Calu3 (cell line): ENCODE results near the gene ZEB2. TPM values are rescaled to one million over a fixed set of nuclear protein-coding genes. Genes with fewer than 3 reads are reported as not detected.

ENCODE experiments used
- BruUV-seq: library from RNA; stranded (reverse); fragments of 400-500 nt; replicated peaks from 2 replicates; lab custom pipeline; 2021; lab: Mats Ljungman, UMichigan
- CTCF ChIA-PET: fragments of 300-600 bp; sonication (Branson Sonifier 250); formaldehyde crosslinking; loops from one replicate; lab custom pipeline; 2022; ENCODE audit warnings: antibody characterized with exemption; lab: Charles Lee
- DNase-seq: peaks from one replicate; pipeline ENCODE4 v3.0.0; 2022
- H3K27ac Mint-ChIP-seq: one replicate; pipeline ENCODE4 v1.8.0; 2022; ENCODE audit warnings: mixed read lengths; ENCODE audit not compliant: unreplicated experiment
- H3K27me3 Mint-ChIP-seq: one replicate; pipeline ENCODE4 v1.8.0; 2022; ENCODE audit warnings: mixed read lengths; ENCODE audit not compliant: unreplicated experiment
- H3K36me3 Mint-ChIP-seq: one replicate; pipeline ENCODE4 v1.8.0; 2022; ENCODE audit warnings: mild to moderate bottlenecking, moderate library complexity, mixed read lengths; ENCODE audit not compliant: insufficient read depth, unreplicated experiment
- H3K4me1 Mint-ChIP-seq: one replicate; pipeline ENCODE4 v1.8.0; 2022; ENCODE audit warnings: mild to moderate bottlenecking, low read depth, mixed read lengths; ENCODE audit not compliant: unreplicated experiment
- H3K4me3 Mint-ChIP-seq: one replicate; pipeline ENCODE4 v1.8.0; 2022; ENCODE audit warnings: mild to moderate bottlenecking, low read depth, moderate library complexity, mixed read lengths; ENCODE audit not compliant: unreplicated experiment
- H3K9me3 Mint-ChIP-seq: one replicate; pipeline ENCODE4 v1.8.0; 2022; ENCODE audit warnings: low read depth, mixed read lengths; ENCODE audit not compliant: unreplicated experiment
- intact Hi-C: fragments of 100-400 bp; cut with micrococcal nuclease; formaldehyde crosslinking; loops from one replicate; pipeline ENCODE4 v1.10.0; 2022; ENCODE audit not compliant: unreplicated experiment
- total RNA-seq: library from RNA; stranded (reverse); gene quantifications from 2 replicates; pipeline ENCODE4 v1.2.3, GENCODE V29; 2022
- TF ChIP-seq, protein P1 (sequence below): fragments of 200-600 bp; IDR thresholded peaks from one replicate; pipeline ENCODE4 v1.8.0; 2022; ENCODE audit warnings: antibody characterized with exemption; ENCODE audit not compliant: unreplicated experiment

Gene ZEB2
- total RNA-seq, 1 experiment from 2014 or later, result 0.97 TPM

DNA sequence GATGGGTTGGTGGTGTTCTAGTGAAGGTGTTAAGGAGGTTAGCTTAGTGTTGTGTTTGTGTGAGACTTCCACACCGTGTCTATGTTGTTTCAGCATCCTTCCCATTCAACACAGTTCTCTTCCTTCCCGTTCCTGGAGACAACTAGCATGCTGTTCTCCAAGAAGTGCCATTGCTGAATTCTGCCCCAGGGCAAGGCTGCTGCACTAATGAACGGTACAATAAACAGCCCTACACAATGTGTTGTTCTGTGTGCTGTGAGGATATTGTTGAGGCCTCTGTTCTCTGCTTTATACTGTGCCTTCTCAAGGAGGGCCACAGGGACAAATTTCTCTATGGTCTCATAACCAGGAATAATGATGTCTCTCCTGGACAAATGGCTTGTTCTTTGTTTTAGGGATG lies 39.8 kb upstream of the ZEB2 start:
- Mint-ChIP-seq H3K9me3 (no peaks in the 10 kb centered on the region), H3K36me3 (no peaks in the 10 kb centered on the region), H3K27me3 (no peaks in the 10 kb centered on the region), H3K4me1 (no peaks in the 10 kb centered on the region), H3K27ac (no peak overlapping the region), H3K4me3 (no peak overlapping the region)
- TF ChIP-seq, protein P1, sequence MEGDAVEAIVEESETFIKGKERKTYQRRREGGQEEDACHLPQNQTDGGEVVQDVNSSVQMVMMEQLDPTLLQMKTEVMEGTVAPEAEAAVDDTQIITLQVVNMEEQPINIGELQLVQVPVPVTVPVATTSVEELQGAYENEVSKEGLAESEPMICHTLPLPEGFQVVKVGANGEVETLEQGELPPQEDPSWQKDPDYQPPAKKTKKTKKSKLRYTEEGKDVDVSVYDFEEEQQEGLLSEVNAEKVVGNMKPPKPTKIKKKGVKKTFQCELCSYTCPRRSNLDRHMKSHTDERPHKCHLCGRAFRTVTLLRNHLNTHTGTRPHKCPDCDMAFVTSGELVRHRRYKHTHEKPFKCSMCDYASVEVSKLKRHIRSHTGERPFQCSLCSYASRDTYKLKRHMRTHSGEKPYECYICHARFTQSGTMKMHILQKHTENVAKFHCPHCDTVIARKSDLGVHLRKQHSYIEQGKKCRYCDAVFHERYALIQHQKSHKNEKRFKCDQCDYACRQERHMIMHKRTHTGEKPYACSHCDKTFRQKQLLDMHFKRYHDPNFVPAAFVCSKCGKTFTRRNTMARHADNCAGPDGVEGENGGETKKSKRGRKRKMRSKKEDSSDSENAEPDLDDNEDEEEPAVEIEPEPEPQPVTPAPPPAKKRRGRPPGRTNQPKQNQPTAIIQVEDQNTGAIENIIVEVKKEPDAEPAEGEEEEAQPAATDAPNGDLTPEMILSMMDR, result no peak
- BruUV-seq, result no TSS peak
- CTCF ChIA-PET, result no interaction called here
- intact Hi-C loops, result no loop called here
- no peak for DNase-seq

DNA sequence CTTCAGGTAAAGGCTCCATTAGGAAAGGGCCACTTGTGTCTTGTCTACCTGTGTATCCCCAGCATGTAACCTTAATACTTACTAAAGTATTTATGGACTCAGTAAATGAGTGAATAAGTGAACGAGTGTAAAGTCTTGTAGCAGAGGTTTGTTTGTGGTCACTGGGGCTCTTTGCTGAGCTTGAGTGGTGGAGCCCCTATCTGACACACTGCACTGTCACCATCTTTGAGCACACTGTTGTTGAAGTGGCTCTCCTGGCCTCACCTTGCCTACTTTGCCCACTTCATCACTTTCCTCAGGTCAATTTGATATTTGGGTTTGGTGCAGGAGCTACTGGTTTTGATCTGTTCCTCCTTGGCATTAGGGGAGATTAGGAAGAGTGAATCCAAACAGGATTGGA lies 39.3 kb upstream of the ZEB2 start:
- no peak for DNase-seq
- Mint-ChIP-seq H3K9me3 (no peaks in the 10 kb centered on the region), H3K4me3 (no peak overlapping the region), H3K27ac (no peak overlapping the region), H3K27me3 (no peaks in the 10 kb centered on the region), H3K36me3 (no peaks in the 10 kb centered on the region), H3K4me1 (no peaks in the 10 kb centered on the region)
- intact Hi-C loops, result no loop called here
- CTCF ChIA-PET, result no interaction called here
- TF ChIP-seq, protein P1, result no peak
- BruUV-seq, result no TSS peak

DNA sequence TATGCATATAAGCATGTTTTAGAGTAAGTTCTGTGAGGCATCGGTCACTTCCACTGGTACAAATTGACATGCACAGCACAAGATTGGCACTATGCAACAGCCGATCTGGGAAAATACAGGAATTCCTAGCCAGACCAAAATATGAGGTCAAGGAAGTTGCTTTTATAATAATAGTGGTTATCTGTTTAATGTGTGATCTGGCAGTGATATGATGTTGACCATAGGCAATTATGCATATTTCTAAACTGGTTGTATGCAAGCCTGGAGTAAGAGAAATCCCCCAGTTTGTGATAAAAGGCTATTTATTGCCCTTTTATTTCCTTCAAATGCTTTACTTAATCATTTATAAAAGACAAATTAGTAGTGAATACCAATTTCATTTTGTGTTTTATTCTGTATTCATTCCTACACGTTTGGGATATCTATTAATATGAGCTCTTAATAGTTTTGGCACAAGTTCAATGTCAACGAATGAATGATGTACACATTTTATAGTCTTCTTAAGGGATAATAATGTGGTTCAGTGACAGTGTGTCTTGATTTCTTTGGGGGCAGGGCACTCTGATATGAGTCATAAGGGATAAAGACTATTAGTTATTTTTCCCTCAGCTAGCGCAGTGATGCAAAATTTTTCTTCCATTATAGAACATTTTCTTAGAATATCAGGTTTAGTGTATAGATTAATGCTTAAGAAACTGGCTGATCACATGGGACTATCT lies 34.7 kb upstream of the ZEB2 start:
- Mint-ChIP-seq H3K9me3 (no peaks in the 10 kb centered on the region), H3K27ac (no peak overlapping the region), H3K27me3 (no peaks in the 10 kb centered on the region), H3K4me1 (no peaks in the 10 kb centered on the region), H3K4me3 (no peak overlapping the region), H3K36me3 (no peaks in the 10 kb centered on the region)
- CTCF ChIA-PET, result no interaction called here
- DNase-seq, result no peak
- TF ChIP-seq, protein P1, result no peak
- intact Hi-C loops, result no loop called here
- BruUV-seq, result no TSS peak

DNA sequence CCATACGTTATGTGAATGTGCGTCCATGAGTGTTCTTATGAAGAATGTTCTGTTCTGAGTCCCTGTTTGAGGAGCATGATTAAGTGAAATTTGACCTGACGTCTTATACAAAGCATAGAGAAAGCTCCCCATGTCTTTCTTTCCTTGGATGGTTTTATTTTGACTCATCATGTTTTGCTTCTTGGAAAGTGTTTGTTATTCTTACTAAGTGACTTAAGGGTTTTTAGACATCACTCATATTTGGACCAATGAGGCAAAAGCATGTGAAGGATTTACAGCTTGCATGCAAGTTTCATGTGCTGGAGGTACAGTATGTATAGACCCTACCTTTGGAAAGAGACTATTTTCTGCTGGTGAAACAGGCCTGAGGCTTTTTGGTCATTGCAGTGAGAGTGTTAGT lies 33.5 kb upstream of the ZEB2 start:
- H3K36me3 Mint-ChIP-seq, result no peaks in the 10 kb centered on the region
- H3K27ac Mint-ChIP-seq, result no peak overlapping the region
- no peak for DNase-seq
- H3K27me3 Mint-ChIP-seq, result no peaks in the 10 kb centered on the region
- TF ChIP-seq, protein P1, result no peak
- H3K4me1 Mint-ChIP-seq, result no peaks in the 10 kb centered on the region
- no TSS peak for BruUV-seq
- H3K9me3 Mint-ChIP-seq, result no peaks in the 10 kb centered on the region
- no peak overlapping the region for H3K4me3 Mint-ChIP-seq
- intact Hi-C loops, result no loop called here
- CTCF ChIA-PET, result interaction anchor here (0.7 kb wide), 1 partner anchor 1232 kb away, joined by 3 read pairs; no protein-coding TSS in a partner anchor
